WTC11 (cell line): ENCODE measurements around the gene DCAF15.

Experiments used
- ATF1 ChIP-seq: sonication (generic); formaldehyde crosslinking; IDR thresholded peaks from 2 replicates; pipeline ENCODE4 v1.8.1; 2023; ENCODE audit warnings: mild to moderate bottlenecking, moderate library complexity, missing genetic modification reagents
- ATF3 ChIP-seq: sonication (generic); formaldehyde crosslinking; conservative IDR thresholded peaks from 2 replicates; pipeline ENCODE4 v1.8.1; 2022; ENCODE audit warnings: mild to moderate bottlenecking, missing genetic modification reagents
- CDX4 ChIP-seq: fragments of 250-450 bp; sonication (Bioruptor Pico); IDR thresholded peaks from 2 replicates; pipeline ENCODE4 v1.9.0; 2021; ENCODE audit warnings: moderate library complexity, mild to moderate bottlenecking, inconsistent platforms, borderline replicate concordance
- CTCF ChIP-seq: fragments of 200-600 bp; IDR thresholded peaks from 2 replicates; pipeline ENCODE4 v1.8.0; 2022; ENCODE audit warnings: antibody characterized with exemption
- E2F1 ChIP-seq: sonication (generic); formaldehyde crosslinking; IDR thresholded peaks from 2 replicates; pipeline ENCODE4 v1.8.0; 2022; ENCODE audit warnings: mild to moderate bottlenecking, missing genetic modification reagents
- JUN ChIP-seq: sonication (generic); formaldehyde crosslinking; IDR thresholded peaks from 2 replicates; pipeline ENCODE4 v1.8.0; 2023; ENCODE audit warnings: mild to moderate bottlenecking, missing genetic modification reagents
- NFYB ChIP-seq: sonication (generic); formaldehyde crosslinking; conservative IDR thresholded peaks from 2 replicates; pipeline ENCODE4 v1.8.0; 2022; ENCODE audit warnings: low read depth, missing genetic modification reagents
- NR2C2 ChIP-seq: sonication (generic); formaldehyde crosslinking; IDR thresholded peaks from 2 replicates; pipeline ENCODE4 v1.8.0; 2022; ENCODE audit warnings: mild to moderate bottlenecking, missing genetic modification reagents
- SMAD3 ChIP-seq: sonication (generic); formaldehyde crosslinking; IDR thresholded peaks from 2 replicates; pipeline ENCODE4 v1.8.0; 2022; ENCODE audit warnings: missing genetic modification reagents, mild to moderate bottlenecking, borderline replicate concordance
- SP1 ChIP-seq: sonication (generic); formaldehyde crosslinking; conservative IDR thresholded peaks from 2 replicates; pipeline ENCODE4 v1.8.1; 2022; ENCODE audit warnings: missing genetic modification reagents
- USF1 ChIP-seq: sonication (generic); formaldehyde crosslinking; IDR thresholded peaks from 2 replicates; pipeline ENCODE4 v1.8.0; 2022; ENCODE audit warnings: mild to moderate bottlenecking, missing genetic modification reagents
- ZBTB43 ChIP-seq: sonication (generic); formaldehyde crosslinking; IDR thresholded peaks from 2 replicates; pipeline ENCODE4 v1.8.1; 2023; ENCODE audit warnings: mild to moderate bottlenecking, missing genetic modification reagents
- ZMAT4 ChIP-seq: fragments of 250-450 bp; sonication (Bioruptor Pico); IDR thresholded peaks from 2 replicates; pipeline ENCODE4 v1.9.0; 2021; ENCODE audit warnings: mild to moderate bottlenecking
- ZNF425 ChIP-seq: fragments of 250-450 bp; sonication (Bioruptor Pico); conservative IDR thresholded peaks from 2 replicates; pipeline ENCODE4 v1.9.0; 2021; ENCODE audit warnings: mild to moderate bottlenecking

- TF ChIP-seq NFYB (CRISPR knock-in tag), result no peak
- TF ChIP-seq CTCF, result no peak
- no peak for TF ChIP-seq ATF1 (CRISPR knock-in tag)
- no peak for TF ChIP-seq CDX4 (CRISPR knock-in tag)
- TF ChIP-seq ZNF425 (CRISPR knock-in tag), result no peak
- no peak for TF ChIP-seq SP1 (CRISPR knock-in tag)
- TF ChIP-seq ATF3, result no peak
- TF ChIP-seq USF1 (CRISPR knock-in tag), result no peak
- TF ChIP-seq ZMAT4 (CRISPR knock-in tag), result no peak
- no peak for TF ChIP-seq JUN (CRISPR knock-in tag)
- TF ChIP-seq SMAD3 (CRISPR knock-in tag), result no peak
- no peak for TF ChIP-seq ZBTB43 (CRISPR knock-in tag)
- TF ChIP-seq NR2C2 (CRISPR knock-in tag), result no peak
- no peak for TF ChIP-seq E2F1
Measured at GRCh38 chr19:13993590-13994300, 41.4 kb downstream of the DCAF15 start.
